ENCODE data around the gene EFCAB12.

The EFCAB12 gene
- long read RNA-seq, result 0 reads

DNA sequence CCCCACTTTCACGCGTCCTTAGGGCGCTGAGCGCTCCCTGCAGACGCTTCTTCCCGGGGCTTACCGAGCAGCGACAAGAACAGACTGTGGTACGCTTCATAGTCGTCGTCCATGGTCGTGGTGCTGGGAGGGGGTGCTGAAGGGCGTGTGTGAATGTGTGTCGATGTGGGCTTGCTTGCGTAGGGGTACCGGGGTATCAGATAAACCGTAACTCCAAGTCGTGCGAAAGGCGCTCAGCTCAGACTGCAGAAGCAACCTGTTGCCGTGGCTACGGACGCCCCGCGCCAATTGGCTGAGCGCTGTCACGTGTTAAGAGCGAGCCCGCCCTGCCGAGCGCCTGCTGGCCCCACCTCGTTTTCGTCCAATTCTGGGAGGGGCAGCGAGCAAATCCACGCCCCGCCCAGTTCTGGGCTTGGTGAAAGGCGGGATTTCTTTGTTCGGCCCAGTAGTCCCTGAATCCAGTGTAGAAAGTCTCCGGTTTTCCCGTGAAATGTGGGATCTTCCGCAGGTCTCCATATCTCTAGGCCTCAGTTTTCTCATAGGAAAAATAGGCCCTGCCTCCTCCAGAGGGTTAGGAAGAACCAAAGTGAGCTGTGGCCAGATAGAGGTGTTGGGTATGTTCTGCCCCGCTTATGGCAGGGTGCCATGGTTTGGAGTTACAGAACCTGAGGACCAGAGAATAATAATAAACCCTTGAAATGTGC is at the start of gene EFCAB12:
Gene EFCAB12 (minus strand): TSS at position 261 of the 704 bp plus-strand sequence. CDS start 148 bp downstream, at position 113.
- Histone ChIP-seq H3K4me3 (replicated peaks; ENCODE audit: insufficient read depth, low read length) (no peak within 1 kb of the TSS), H3K27me3 (ENCODE audit: insufficient read depth, poor library complexity, severe bottlenecking) (no peaks in the 10 kb centered on the region), H3K27ac (replicated peaks) (no peak within 1 kb of the TSS)
- DNase-seq (ENCODE audit: low read depth in 1 of 2, low spot score in 1 of 2), result peak in 1 of 2 experiments; percentile 16
- TF ChIP-seq, protein P1, sequence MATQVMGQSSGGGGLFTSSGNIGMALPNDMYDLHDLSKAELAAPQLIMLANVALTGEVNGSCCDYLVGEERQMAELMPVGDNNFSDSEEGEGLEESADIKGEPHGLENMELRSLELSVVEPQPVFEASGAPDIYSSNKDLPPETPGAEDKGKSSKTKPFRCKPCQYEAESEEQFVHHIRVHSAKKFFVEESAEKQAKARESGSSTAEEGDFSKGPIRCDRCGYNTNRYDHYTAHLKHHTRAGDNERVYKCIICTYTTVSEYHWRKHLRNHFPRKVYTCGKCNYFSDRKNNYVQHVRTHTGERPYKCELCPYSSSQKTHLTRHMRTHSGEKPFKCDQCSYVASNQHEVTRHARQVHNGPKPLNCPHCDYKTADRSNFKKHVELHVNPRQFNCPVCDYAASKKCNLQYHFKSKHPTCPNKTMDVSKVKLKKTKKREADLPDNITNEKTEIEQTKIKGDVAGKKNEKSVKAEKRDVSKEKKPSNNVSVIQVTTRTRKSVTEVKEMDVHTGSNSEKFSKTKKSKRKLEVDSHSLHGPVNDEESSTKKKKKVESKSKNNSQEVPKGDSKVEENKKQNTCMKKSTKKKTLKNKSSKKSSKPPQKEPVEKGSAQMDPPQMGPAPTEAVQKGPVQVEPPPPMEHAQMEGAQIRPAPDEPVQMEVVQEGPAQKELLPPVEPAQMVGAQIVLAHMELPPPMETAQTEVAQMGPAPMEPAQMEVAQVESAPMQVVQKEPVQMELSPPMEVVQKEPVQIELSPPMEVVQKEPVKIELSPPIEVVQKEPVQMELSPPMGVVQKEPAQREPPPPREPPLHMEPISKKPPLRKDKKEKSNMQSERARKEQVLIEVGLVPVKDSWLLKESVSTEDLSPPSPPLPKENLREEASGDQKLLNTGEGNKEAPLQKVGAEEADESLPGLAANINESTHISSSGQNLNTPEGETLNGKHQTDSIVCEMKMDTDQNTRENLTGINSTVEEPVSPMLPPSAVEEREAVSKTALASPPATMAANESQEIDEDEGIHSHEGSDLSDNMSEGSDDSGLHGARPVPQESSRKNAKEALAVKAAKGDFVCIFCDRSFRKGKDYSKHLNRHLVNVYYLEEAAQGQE (IDR thresholded peaks at IDR 0.05; ENCODE audit: insufficient replicate concordance, low read depth), result no peak
- TF ChIP-seq POLR2AphosphoS5 (IDR thresholded peaks at IDR 0.05; ENCODE audit: low read depth) (0 out of 2 replicates have a peak, but pooled peaks have one; percentile 2), SPI1 (IDR thresholded peaks at IDR 0.05; ENCODE audit: borderline replicate concordance, low read depth) (no peak), GABPA (IDR thresholded peaks at IDR 0.05; ENCODE audit: low read depth) (no peak)

DNA sequence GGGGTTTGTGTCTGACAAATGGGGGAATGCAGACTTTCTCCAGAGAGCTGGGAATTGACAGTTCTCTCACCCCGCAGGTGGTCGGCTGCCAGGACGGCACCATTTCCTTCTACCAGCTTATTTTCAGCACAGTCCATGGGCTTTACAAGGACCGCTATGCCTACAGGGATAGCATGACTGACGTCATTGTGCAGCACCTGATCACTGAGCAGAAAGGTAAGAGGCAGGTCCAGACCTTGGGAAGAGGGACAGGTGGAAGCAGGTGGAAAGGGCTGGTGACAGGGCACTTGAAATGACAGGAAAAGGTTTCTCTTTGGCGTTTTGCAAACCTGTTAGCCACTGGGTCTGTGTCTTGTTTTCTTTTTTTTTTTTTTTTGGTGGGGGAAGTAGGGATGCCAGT is 48.1 kb upstream of the EFCAB12 start:
- no peak for TF ChIP-seq GABPA (IDR thresholded peaks at IDR 0.05; ENCODE audit: low read depth)
- no peak for TF ChIP-seq POLR2AphosphoS5 (IDR thresholded peaks at IDR 0.05; ENCODE audit: low read depth)
- TF ChIP-seq, protein P1 (IDR thresholded peaks at IDR 0.05; ENCODE audit: insufficient replicate concordance, low read depth), result no peak
- no peak for TF ChIP-seq SPI1 (IDR thresholded peaks at IDR 0.05; ENCODE audit: borderline replicate concordance, low read depth)
- TF ChIP-seq, protein P2, sequence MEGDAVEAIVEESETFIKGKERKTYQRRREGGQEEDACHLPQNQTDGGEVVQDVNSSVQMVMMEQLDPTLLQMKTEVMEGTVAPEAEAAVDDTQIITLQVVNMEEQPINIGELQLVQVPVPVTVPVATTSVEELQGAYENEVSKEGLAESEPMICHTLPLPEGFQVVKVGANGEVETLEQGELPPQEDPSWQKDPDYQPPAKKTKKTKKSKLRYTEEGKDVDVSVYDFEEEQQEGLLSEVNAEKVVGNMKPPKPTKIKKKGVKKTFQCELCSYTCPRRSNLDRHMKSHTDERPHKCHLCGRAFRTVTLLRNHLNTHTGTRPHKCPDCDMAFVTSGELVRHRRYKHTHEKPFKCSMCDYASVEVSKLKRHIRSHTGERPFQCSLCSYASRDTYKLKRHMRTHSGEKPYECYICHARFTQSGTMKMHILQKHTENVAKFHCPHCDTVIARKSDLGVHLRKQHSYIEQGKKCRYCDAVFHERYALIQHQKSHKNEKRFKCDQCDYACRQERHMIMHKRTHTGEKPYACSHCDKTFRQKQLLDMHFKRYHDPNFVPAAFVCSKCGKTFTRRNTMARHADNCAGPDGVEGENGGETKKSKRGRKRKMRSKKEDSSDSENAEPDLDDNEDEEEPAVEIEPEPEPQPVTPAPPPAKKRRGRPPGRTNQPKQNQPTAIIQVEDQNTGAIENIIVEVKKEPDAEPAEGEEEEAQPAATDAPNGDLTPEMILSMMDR (IDR thresholded peaks at IDR 0.05; ENCODE audit: insufficient read depth, low read length), result no peak
- no peak for DNase-seq (ENCODE audit: low read depth in 1 of 2, low spot score in 1 of 2)
- Histone ChIP-seq H3K27ac (replicated peaks) (no peak overlapping the region), H3K27me3 (ENCODE audit: insufficient read depth, poor library complexity, severe bottlenecking) (no peaks in the 10 kb centered on the region), H3K4me3 (replicated peaks; ENCODE audit: insufficient read depth, low read length) (no peak overlapping the region)

DNA sequence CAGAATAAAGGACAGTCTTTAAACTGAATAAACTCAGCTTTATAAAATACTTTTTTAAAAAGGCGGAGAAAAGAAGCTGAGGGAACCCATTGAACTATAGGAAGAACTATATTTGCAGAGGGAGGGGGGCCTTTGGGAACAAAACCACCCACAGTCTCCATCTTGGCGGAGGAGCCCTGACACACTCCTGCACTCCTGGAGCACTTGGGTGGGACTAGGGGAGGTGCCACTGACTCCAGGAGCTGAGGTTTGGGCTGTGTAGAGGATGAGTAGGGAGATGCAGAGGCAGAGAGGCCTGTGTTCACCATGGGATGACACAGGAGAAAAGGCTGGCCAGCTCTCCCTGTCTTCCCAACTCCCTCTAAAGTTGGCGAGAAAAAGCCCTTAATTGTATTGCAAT is 47.4 kb upstream of the EFCAB12 start:
- Histone ChIP-seq H3K4me3 (replicated peaks; ENCODE audit: insufficient read depth, low read length) (no peak overlapping the region), H3K27me3 (ENCODE audit: insufficient read depth, poor library complexity, severe bottlenecking) (no peaks in the 10 kb centered on the region), H3K27ac (replicated peaks) (no peak overlapping the region)
- DNase-seq (ENCODE audit: low read depth in 1 of 2, low spot score in 1 of 2), result no peak
- TF ChIP-seq SPI1 (IDR thresholded peaks at IDR 0.05; ENCODE audit: borderline replicate concordance, low read depth) (no peak), GABPA (IDR thresholded peaks at IDR 0.05; ENCODE audit: low read depth) (no peak), POLR2AphosphoS5 (IDR thresholded peaks at IDR 0.05; ENCODE audit: low read depth) (no peak)
- TF ChIP-seq, protein P1 (IDR thresholded peaks at IDR 0.05; ENCODE audit: insufficient replicate concordance, low read depth), result no peak
- TF ChIP-seq, protein P2 (IDR thresholded peaks at IDR 0.05; ENCODE audit: insufficient read depth, low read length), result no peak
